Prostate gland (tissue), 2 donors: ENCODE data around the gene RAB30. TPM values are rescaled to one million over a fixed set of nuclear protein-coding genes. Genes with fewer than 3 reads are reported as not detected.

Source experiments
- DNase-seq: peaks from one replicate; pipeline ENCODE4 v3.0.0-alpha.2; 2019; ENCODE audit warnings: low spot score
- H3K27ac ChIP-seq, 2 donors: fragments of 200-600 bp; sonication (generic); 2 replicates each; pipeline ENCODE4 v1.5.1; 2017 to 2019
- H3K27me3 ChIP-seq: fragments of 200-600 bp; sonication (generic); replicated peaks from 2 replicates; pipeline ENCODE4 v1.5.1; 2019; ENCODE audit not compliant: insufficient read depth
- H3K36me3 ChIP-seq, 2 donors: fragments of 200-600 bp; sonication (generic); 1 replicate in 1 of 2; 2 replicates in 1 of 2; pipeline versions ENCODE4 v1.5.1 to v1.8.1; 2017 to 2019
- H3K4me1 ChIP-seq: fragments of 200-600 bp; sonication (generic); replicated peaks from 2 replicates; pipeline ENCODE4 v1.5.1; 2019
- H3K4me3 ChIP-seq, 2 donors: fragments of 200-600 bp; sonication (generic); 2 replicates each; pipeline ENCODE4 v1.5.1; 2017 to 2019
- H3K9me3 ChIP-seq: fragments of 200-600 bp; sonication (generic); 2 replicates; pipeline ENCODE4 v1.5.1; 2017
- CTCF ChIP-seq, 4 experiments: fragments of 200-600 bp in 2 of 4; fragments of 450-650 bp in 2 of 4; sonication (generic) in 2 of 4; IDR thresholded peaks; 1 replicate in 3 of 4; 2 replicates in 1 of 4; pipeline ENCODE4 v1.5.1; 2016 to 2019; ENCODE audit warnings: antibody characterized with exemption in 4 of 4, mild to moderate bottlenecking in 2 of 4, moderate library complexity in 2 of 4
- POLR2A ChIP-seq: fragments of 450-650 bp; IDR thresholded peaks from one replicate; pipeline ENCODE4 v1.6.1; 2016; ENCODE audit warnings: antibody characterized with exemption, mild to moderate bottlenecking
- POLR2AphosphoS5 ChIP-seq: sonication (generic); formaldehyde crosslinking; IDR thresholded peaks from one replicate; pipeline ENCODE4 v1.6.1; 2017; ENCODE audit warnings: antibody characterized with exemption
- WGBS: methylation state at CpG from one replicate; pipeline ENCODE4 v1.1.5; 2018; 5-methylcytosine and 5-hydroxymethylcytosine counted together
- intact Hi-C: fragments of 100-400 bp; cut with DNase I; formaldehyde crosslinking; loops from one replicate; pipeline ENCODE4 v1.14.2; 2022
- total RNA-seq, 2 donors: library from RNA; depleted of rRNA; stranded (reverse); fragments of >200 nt; gene quantifications; one replicate each; pipeline ENCODE4 v1.1.0, GENCODE V29; 2016

The RAB30 gene
- total RNA-seq, 2 donors from 2014 or later: 13.3 to 15.9 TPM

- no peak overlapping the region for H3K27ac ChIP-seq
These were observed 91.9 kb downstream of the RAB30 start for GRCh38 chr11:82979824-82980223.

GRCh38 chr11:82978422-82979099 lies 93.1 kb downstream of the RAB30 start:
- TF ChIP-seq POLR2A (no peak), CTCF (IDR thresholded peaks at IDR 0.05) (no peak), POLR2AphosphoS5 (no peak)
- H3K27me3 ChIP-seq: no peaks in the 10 kb centered on the region
- intact Hi-C loops: no loop called here
- H3K4me3 ChIP-seq: no peak overlapping the region
- H3K9me3 ChIP-seq: no peaks in the 10 kb centered on the region
- no peaks in the 10 kb centered on the region for H3K4me1 ChIP-seq
- H3K27ac ChIP-seq: no peak overlapping the region
- 79% methylated on average over 6 of the region's 6 CpGs for WGBS
- DNase-seq: no peak
- no peaks in the 10 kb centered on the region for H3K36me3 ChIP-seq

More at GRCh38 chr11:82979824-82980223, 91.9 kb downstream of the RAB30 start:
- Histone ChIP-seq H3K36me3 (no peaks in the 10 kb centered on the region), H3K4me1 (no peaks in the 10 kb centered on the region), H3K27me3 (no peaks in the 10 kb centered on the region), H3K9me3 (no peaks in the 10 kb centered on the region), H3K4me3 (no peak overlapping the region)
- no peak for TF ChIP-seq POLR2A
- TF ChIP-seq CTCF (IDR thresholded peaks at IDR 0.05): no peak
- TF ChIP-seq POLR2AphosphoS5: no peak
- no peak for DNase-seq
- intact Hi-C loops: loop anchor here (10.0 kb wide), 1 partner anchor 85 kb away; no protein-coding TSS in a partner anchor

GRCh38 chr11:82976786-82977185 lies 94.9 kb downstream of the RAB30 start:
- Histone ChIP-seq H3K36me3 (no peaks in the 10 kb centered on the region), H3K9me3 (no peaks in the 10 kb centered on the region), H3K27me3 (no peaks in the 10 kb centered on the region), H3K27ac (no peak overlapping the region), H3K4me1 (no peaks in the 10 kb centered on the region), H3K4me3 (no peak overlapping the region)
- TF ChIP-seq POLR2A (no peak), CTCF (IDR thresholded peaks at IDR 0.05) (no peak), POLR2AphosphoS5 (no peak)
- intact Hi-C loops: no loop called here
- no peak for DNase-seq

GRCh38 chr11:82975882-82976281 lies 95.8 kb downstream of the RAB30 start:
- TF ChIP-seq CTCF (IDR thresholded peaks at IDR 0.05) (no peak), POLR2A (no peak), POLR2AphosphoS5 (no peak)
- intact Hi-C loops: no loop called here
- Histone ChIP-seq H3K4me1 (no peaks in the 10 kb centered on the region), H3K27me3 (no peaks in the 10 kb centered on the region), H3K36me3 (no peaks in the 10 kb centered on the region), H3K4me3 (no peak overlapping the region), H3K27ac (no peak overlapping the region), H3K9me3 (no peaks in the 10 kb centered on the region)
- no peak for DNase-seq

- no peak for DNase-seq
- no peaks in the 10 kb centered on the region for H3K27me3 ChIP-seq
- no peaks in the 10 kb centered on the region for H3K9me3 ChIP-seq
- H3K36me3 ChIP-seq: no peaks in the 10 kb centered on the region
- H3K4me1 ChIP-seq: no peaks in the 10 kb centered on the region
- 76% methylated on average over 2 of the region's 2 CpGs for WGBS
- H3K27ac ChIP-seq: no peak overlapping the region
- intact Hi-C loops: no loop called here
- TF ChIP-seq POLR2AphosphoS5 (no peak), CTCF (IDR thresholded peaks at IDR 0.05) (no peak), POLR2A (no peak)
- H3K4me3 ChIP-seq: no peak overlapping the region
These were observed 96.8 kb downstream of the RAB30 start for GRCh38 chr11:82974851-82975250.
